Omental fat pad (tissue), 4 donors: ENCODE results near the gene PDAP1. TPM values are rescaled to one million over a fixed set of nuclear protein-coding genes. Genes with fewer than 3 reads are reported as not detected.
"Not testable (repeated sequence)": the region's sequence is repeated elsewhere in the genome, so short reads cannot be mapped to it uniquely, and the experiment has no call there.

Source experiments
- ATAC-seq: fragments of 150-250 bp; one replicate; pipeline ENCODE4 v1.9.1; 2016; ENCODE audit warnings: mild to moderate bottlenecking, moderate library complexity; ENCODE audit not compliant: low FRiP score
- DNase-seq: peaks from one replicate; pipeline ENCODE4 v3.0.0-alpha.2; 2019; ENCODE audit warnings: low spot score
- CTCF ChIP-seq, 3 donors: fragments of 450-650 bp; IDR thresholded peaks; one replicate each; pipeline ENCODE4 v1.5.1; 2016 to 2017; ENCODE audit warnings: antibody characterized with exemption in 3 of 3, mild to moderate bottlenecking in 3 of 3, moderate library complexity in 2 of 3
- total RNA-seq, 4 donors: library from RNA; depleted of rRNA; stranded (reverse); fragments of >200 nt; gene quantifications; one replicate each; pipeline ENCODE4 v1.1.0, GENCODE V29; 2016

PDAP1 gene
- total RNA-seq, 4 donors from 2014 or later, result 41.9 to 70.2 (median 54.7) TPM

- no peak for DNase-seq
- no peak for ATAC-seq
- no peak for TF ChIP-seq CTCF (IDR thresholded peaks at IDR 0.05)
Measured at GRCh38 chr7:99384523-99384922, 23.9 kb downstream of the PDAP1 start.

- ATAC-seq (no peak), DNase-seq (no peak)
- no peak for TF ChIP-seq CTCF (IDR thresholded peaks at IDR 0.05)
Measured at GRCh38 chr7:99383791-99384370, 24.5 kb downstream of the PDAP1 start.

GRCh38 chr7:99383203-99383602 is 25.2 kb downstream of the PDAP1 start:
- ATAC-seq (no peak), DNase-seq (no peak)
- TF ChIP-seq CTCF (IDR thresholded peaks at IDR 0.05), result no peak

- no peak for TF ChIP-seq CTCF (IDR thresholded peaks at IDR 0.05)
- no peak for DNase-seq
- no peak for ATAC-seq
Measured at GRCh38 chr7:99381664-99382075, 26.7 kb downstream of the PDAP1 start.

GRCh38 chr7:99380823-99381663 is 27.4 kb downstream of the PDAP1 start:
- ATAC-seq (no peak), DNase-seq (no peak)
- no peak for TF ChIP-seq CTCF (IDR thresholded peaks at IDR 0.05)

- ATAC-seq (peak; percentile 47), DNase-seq (no peak)
- TF ChIP-seq CTCF (IDR thresholded peaks at IDR 0.05), result no peak
Measured at GRCh38 chr7:99380032-99380822, 28.2 kb downstream of the PDAP1 start.

DNA sequence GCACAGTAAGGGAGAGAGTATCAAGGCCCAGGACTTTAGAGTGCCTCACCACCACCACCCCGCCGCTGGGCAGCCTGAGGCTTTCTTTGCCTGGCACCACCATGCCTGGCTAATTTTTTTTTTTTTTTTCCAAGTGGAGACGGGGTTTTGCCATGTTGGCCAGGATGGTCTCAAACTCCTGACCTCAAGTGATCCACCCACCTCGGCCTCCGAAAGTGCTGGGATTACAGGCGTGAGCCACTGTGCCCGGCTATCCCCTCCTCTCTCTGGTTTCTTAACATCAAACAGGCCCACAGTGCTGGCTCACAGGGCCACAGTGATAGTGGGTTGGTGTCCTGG is 28.7 kb downstream of the PDAP1 start:
- peak; percentile 2 for ATAC-seq
- DNase-seq, result not testable (repeated sequence)
